IPS-20b (cell line): ENCODE results near the gene ATE1.
A peak's percentile ranks its signal among the peaks of the same experiment; 100 is the strongest.

Source experiments
- H3K27ac ChIP-seq: one replicate; pipeline ENCODE4 v1.5.1; 2013; ENCODE audit warnings: low read length
- H3K27me3 ChIP-seq: 2 replicates; pipeline ENCODE4 v1.6.1; 2013; ENCODE audit warnings: mild to moderate bottlenecking, low read length, inconsistent platforms; ENCODE audit not compliant: insufficient read depth
- H3K36me3 ChIP-seq: 2 replicates; pipeline ENCODE4 v1.6.1; 2013; ENCODE audit warnings: low read depth, mild to moderate bottlenecking, inconsistent platforms, low read length, moderate library complexity; ENCODE audit not compliant: insufficient read depth
- H3K4me1 ChIP-seq: 2 replicates; pipeline ENCODE4 v1.6.1; 2013; ENCODE audit warnings: mild to moderate bottlenecking, control low read depth, inconsistent platforms, low read length, moderate library complexity; ENCODE audit not compliant: insufficient read depth
- H3K4me3 ChIP-seq: 2 replicates; pipeline ENCODE4 v1.5.1; 2013; ENCODE audit warnings: mild to moderate bottlenecking, low read length, inconsistent platforms
- H3K9ac ChIP-seq: 2 replicates; pipeline ENCODE4 v1.6.1; 2013; ENCODE audit warnings: low read depth, mild to moderate bottlenecking, inconsistent platforms, low read length, moderate library complexity
- H3K9me3 ChIP-seq: 2 replicates; pipeline ENCODE4 v1.6.1; 2013; ENCODE audit warnings: mild to moderate bottlenecking, low read depth, low read length, inconsistent platforms; ENCODE audit not compliant: insufficient read depth

The ATE1 gene

DNA sequence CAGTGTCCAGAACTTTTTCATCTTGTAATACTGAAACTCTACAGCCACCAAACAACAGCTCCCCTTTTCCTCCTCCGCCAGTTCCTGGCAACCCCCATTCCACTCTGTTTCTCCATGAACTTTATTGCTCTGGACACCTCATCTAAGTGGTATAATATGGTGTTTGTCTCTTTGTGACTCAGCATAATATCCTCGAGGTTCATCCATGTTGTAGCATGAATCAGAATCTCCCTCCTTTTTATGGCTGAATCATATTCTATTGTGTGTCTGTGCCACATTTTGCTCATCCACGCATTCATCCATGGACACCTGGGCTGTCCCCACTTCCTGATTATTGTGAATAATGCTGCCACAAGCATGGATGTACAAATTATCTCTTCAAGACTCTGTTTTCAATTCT is 205.2 kb downstream of the ATE1 start:
- H3K4me3 ChIP-seq, result no peak overlapping the region
- no peaks in the 10 kb centered on the region for H3K36me3 ChIP-seq
- H3K27me3 ChIP-seq, result no peaks in the 10 kb centered on the region
- H3K27ac ChIP-seq, result no peak overlapping the region
- H3K9ac ChIP-seq, result no peak overlapping the region
- peaks cover 6% of the 10 kb centered on the region; the same call in 1 of the 2 replicates for H3K4me1 ChIP-seq
- H3K9me3 ChIP-seq, result no peaks in the 10 kb centered on the region; the same call in 1 of the 2 replicates

DNA sequence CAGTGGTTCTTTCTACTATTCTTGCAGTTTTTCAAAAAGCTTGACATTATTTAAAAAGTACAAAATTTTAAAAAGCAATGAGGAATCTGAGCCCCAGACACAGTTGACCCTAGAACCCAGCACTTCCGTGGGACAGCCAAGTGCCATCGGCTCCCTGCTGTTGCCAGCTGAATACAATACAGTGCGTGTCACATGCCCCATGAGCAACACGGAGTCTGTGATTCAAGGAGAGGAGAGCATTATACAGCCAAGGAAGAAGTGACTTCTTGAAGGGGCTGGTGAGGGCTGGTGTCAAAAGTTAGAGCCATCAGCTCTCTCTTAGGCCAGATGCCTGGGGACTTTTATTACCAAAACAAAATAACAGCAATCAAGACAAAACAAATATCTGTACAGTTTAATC is 206.6 kb downstream of the ATE1 start:
- Histone ChIP-seq H3K27me3 (no peaks in the 10 kb centered on the region), H3K9ac (no peak overlapping the region), H3K4me3 (no peak overlapping the region), H3K36me3 (no peaks in the 10 kb centered on the region), H3K27ac (no peak overlapping the region), H3K4me1 (peaks cover 6% of the 10 kb centered on the region; the same call in 1 of the 2 replicates), H3K9me3 (no peaks in the 10 kb centered on the region; the same call in 1 of the 2 replicates)

DNA sequence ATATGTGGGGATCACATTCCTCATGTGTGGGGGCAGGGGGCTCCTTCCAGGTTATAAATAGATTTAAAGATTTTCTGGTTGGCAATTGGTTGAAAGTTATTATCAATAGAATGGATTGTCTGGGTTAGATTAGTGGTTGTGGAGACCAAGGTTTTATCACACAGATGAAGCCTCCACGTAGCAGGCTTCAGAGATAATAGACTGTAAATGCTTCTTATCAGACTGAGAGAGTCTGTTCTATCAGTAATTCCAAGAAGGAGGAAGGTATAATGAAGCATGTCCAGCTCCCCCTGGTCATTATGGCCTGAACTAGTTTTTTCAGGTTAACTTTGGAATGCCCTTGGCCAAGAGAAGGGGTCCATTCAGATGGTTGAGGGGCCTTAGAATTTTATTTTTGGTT is 211.9 kb downstream of the ATE1 start:
- H3K9me3 ChIP-seq, result peaks cover 4% of the 10 kb centered on the region; the same call in 1 of the 2 replicates
- peaks cover under 1% of the 10 kb centered on the region; the same call in 1 of the 2 replicates for H3K4me1 ChIP-seq
- H3K27ac ChIP-seq, result no peak overlapping the region
- peaks cover under 1% of the 10 kb centered on the region; the same call in 1 of the 2 replicates for H3K27me3 ChIP-seq
- H3K9ac ChIP-seq, result no peak overlapping the region
- H3K4me3 ChIP-seq, result no peak overlapping the region
- no peaks in the 10 kb centered on the region for H3K36me3 ChIP-seq

DNA sequence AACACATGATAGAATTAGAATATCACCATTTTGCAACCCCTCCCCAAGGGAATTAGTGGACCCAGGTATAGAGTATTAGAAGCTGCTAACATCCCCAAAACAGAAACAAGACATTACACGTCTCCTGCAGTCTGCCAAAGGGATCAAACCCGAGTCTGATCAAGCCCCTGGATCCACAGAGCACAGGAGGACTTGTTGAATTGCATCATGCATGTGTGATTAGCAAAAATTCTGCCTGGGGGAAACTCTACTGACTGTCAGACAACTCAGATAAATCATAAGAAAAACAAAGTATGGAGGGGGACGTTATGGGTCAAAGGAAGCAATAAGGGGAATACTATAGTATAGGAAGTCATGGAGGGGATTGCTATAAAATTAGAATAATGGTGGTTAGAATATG is 212.8 kb downstream of the ATE1 start:
- H3K36me3 ChIP-seq, result no peaks in the 10 kb centered on the region
- H3K4me3 ChIP-seq, result no peak overlapping the region
- H3K4me1 ChIP-seq, result peaks cover 9% of the 10 kb centered on the region; the same call in 1 of the 2 replicates
- no peak overlapping the region for H3K9ac ChIP-seq
- H3K27ac ChIP-seq, result no peak overlapping the region
- H3K9me3 ChIP-seq, result peaks cover 4% of the 10 kb centered on the region; the same call in 1 of the 2 replicates
- H3K27me3 ChIP-seq, result peaks cover 9% of the 10 kb centered on the region; the same call in 1 of the 2 replicates

DNA sequence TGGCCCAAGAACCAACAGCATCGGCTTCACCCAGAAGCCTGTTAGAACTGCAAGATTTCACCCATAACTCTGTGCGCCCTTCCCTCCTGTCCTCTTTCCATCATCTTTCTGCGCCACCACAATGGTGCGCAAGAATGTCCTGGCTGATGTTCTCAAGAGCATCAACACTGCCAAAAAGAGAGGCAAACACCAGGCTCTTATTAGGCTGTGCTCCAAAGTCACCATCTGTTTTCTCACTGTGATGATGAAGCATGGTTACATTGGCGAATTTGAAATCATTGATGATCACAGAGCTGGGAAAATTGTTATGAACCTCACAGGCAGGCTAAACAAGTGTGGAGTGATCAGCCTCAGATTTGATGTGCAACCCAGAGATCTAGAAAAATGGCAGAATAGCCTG is 214.3 kb downstream of the ATE1 start:
- Histone ChIP-seq H3K4me3 (no peak overlapping the region), H3K4me1 (peaks cover 25% of the 10 kb centered on the region)

DNA sequence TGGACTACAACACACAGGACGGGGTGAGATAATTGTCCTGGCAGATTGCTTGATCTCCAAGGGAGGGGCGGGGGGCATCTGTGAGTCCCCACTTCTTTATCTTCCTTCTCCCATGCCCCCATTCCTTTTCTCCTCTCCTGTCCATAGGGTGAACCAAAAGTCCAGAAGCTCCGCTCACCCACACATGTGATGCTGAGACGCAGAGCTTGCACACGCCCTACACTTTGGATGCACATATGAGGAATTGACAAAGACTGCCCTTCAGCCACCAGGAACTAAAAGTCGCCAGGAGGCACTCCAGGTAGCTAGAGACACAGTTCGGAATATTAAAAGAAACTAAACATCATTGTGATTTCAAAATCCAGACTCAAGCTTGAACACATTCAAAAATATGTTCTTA is 216.9 kb downstream of the ATE1 start:
- peaks cover 4% of the 10 kb centered on the region; the same call in 1 of the 2 replicates for H3K9me3 ChIP-seq
- no peak overlapping the region for H3K9ac ChIP-seq
- H3K4me3 ChIP-seq, result no peak overlapping the region
- H3K27me3 ChIP-seq, result peaks cover 20% of the 10 kb centered on the region; the same call in 1 of the 2 replicates
- H3K36me3 ChIP-seq, result no peaks in the 10 kb centered on the region
- H3K27ac ChIP-seq, result no peak overlapping the region
- H3K4me1 ChIP-seq, result peaks cover 26% of the 10 kb centered on the region

More for the DNA sequence above, 214.3 kb downstream of the ATE1 start:
- Histone ChIP-seq H3K36me3 (no peaks in the 10 kb centered on the region), H3K9ac (no peak overlapping the region), H3K27me3 (peaks cover 20% of the 10 kb centered on the region; the same call in 1 of the 2 replicates), H3K9me3 (peaks cover 4% of the 10 kb centered on the region; the same call in 1 of the 2 replicates), H3K27ac (no peak overlapping the region)

- Histone ChIP-seq H3K4me1 (peaks cover 26% of the 10 kb centered on the region), H3K36me3 (no peaks in the 10 kb centered on the region), H3K27ac (no peak overlapping the region), H3K9me3 (peaks cover 4% of the 10 kb centered on the region; the same call in 1 of the 2 replicates), H3K4me3 (peak overlapping the region; percentile 47; the same call in 1 of the 2 replicates), H3K27me3 (peaks cover 20% of the 10 kb centered on the region; the same call in 1 of the 2 replicates), H3K9ac (no peak overlapping the region)
Observed at GRCh38 chr10:121710207-121710606, 217.6 kb downstream of the ATE1 start.

- Histone ChIP-seq H3K27me3 (peaks cover 20% of the 10 kb centered on the region; the same call in 1 of the 2 replicates), H3K36me3 (no peaks in the 10 kb centered on the region), H3K9ac (peak overlapping the region; percentile 15; the same call in 1 of the 2 replicates), H3K27ac (no peak overlapping the region), H3K9me3 (peaks cover 4% of the 10 kb centered on the region; the same call in 1 of the 2 replicates), H3K4me3 (peak overlapping the region; percentile 47; the same call in 1 of the 2 replicates), H3K4me1 (peaks cover 26% of the 10 kb centered on the region)
Observed at GRCh38 chr10:121709675-121710073, 218.2 kb downstream of the ATE1 start.

GRCh38 chr10:121708728-121709674 is 218.8 kb downstream of the ATE1 start:
- H3K4me1 ChIP-seq, result peaks cover 26% of the 10 kb centered on the region
- H3K9me3 ChIP-seq, result peaks cover under 1% of the 10 kb centered on the region; the same call in 1 of the 2 replicates
- no peak overlapping the region for H3K9ac ChIP-seq
- peak overlapping the region; percentile 47; the same call in 1 of the 2 replicates for H3K4me3 ChIP-seq
- no peaks in the 10 kb centered on the region for H3K36me3 ChIP-seq
- H3K27ac ChIP-seq, result no peak overlapping the region
- peaks cover 20% of the 10 kb centered on the region; the same call in 1 of the 2 replicates for H3K27me3 ChIP-seq

GRCh38 chr10:121702351-121703320 is 225.2 kb downstream of the ATE1 start:
- Histone ChIP-seq H3K27ac (no peak overlapping the region), H3K9me3 (no peaks in the 10 kb centered on the region), H3K36me3 (no peaks in the 10 kb centered on the region), H3K4me3 (no peak overlapping the region), H3K27me3 (no peaks in the 10 kb centered on the region), H3K4me1 (no peaks in the 10 kb centered on the region), H3K9ac (no peak overlapping the region)

DNA sequence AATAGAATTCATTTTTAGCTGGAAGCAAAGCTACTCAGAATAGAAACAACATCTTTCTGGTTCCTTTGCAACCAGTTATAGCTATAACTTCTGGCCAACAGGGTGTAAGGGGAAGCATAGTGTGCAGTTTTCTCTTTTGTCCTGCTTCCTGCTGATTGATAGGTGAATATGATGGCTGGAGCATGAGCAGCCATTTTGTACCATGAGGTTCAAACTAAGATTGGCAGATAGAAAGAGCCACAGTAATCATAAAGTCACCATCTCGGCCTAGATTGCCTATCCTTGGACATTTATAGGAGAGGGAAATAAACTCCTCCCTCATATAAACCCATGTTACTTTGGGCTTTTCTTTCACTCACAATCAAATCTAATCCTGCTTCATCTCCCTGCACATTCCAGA is 227.4 kb downstream of the ATE1 start:
- no peaks in the 10 kb centered on the region for H3K9me3 ChIP-seq
- no peaks in the 10 kb centered on the region for H3K36me3 ChIP-seq
- no peak overlapping the region for H3K27ac ChIP-seq
- H3K4me3 ChIP-seq, result no peak overlapping the region
- no peak overlapping the region for H3K9ac ChIP-seq
- H3K4me1 ChIP-seq, result no peaks in the 10 kb centered on the region
- no peaks in the 10 kb centered on the region for H3K27me3 ChIP-seq
